ENCODE data around the gene ZNF638.

DNA sequence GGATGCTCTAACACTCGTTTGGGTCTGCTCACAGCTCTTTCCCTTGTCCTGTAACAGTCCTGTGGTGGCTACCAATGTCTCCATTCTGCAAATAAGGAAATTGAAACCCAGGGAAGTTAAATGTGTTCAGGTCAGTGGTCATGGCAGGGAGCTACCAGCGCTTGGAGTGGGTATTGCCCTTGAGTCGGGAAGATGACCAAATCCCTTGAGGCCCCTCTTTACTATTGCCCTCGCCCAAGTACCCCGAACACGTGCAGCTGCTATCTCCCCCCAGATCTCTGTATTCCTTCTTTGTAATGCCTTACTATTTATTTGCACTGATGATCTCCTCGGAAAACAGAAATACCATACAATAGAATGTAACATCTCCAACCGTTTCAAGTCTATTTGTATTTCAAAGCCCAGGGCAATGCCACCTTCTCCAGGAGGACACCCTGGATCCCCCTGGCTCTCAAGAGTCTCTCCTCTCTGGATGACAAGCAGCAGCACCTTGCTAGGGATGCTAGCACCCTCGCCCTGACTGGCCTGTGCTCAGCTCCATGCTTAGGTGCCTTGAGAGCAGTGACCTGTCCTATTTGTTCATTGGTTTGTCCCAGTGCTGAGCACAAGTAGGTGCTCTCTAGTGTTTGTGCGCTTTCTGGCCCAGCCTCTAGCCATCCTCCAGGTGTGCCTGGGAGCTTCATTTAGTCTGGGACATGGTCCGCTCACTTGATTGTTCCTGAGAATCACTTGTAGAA is 136.9 kb downstream of the ZNF638 start:
- TF ChIP-seq SIN3A (IDR thresholded peaks at IDR 0.05; ENCODE audit: borderline replicate concordance, insufficient read depth, low read length) (no peak), POLR2AphosphoS5 (IDR thresholded peaks at IDR 0.05; ENCODE audit: low read depth, low read length) (no peak), REST (IDR thresholded peaks at IDR 0.05; ENCODE audit: insufficient read depth in 1 of 2, low read depth in 2 of 2, low read length in 2 of 2) (no peak), TAF1 (IDR thresholded peaks at IDR 0.05; ENCODE audit: borderline replicate concordance, insufficient read depth, low read length) (no peak)
